NT2/D1 (cell line): ENCODE data around the gene KRTAP4-5.

Experiments used
- SUZ12 ChIP-seq: IDR thresholded peaks from 2 replicates; pipeline ENCODE4 v1.6.1; 2011; ENCODE audit not compliant: insufficient read length, insufficient read depth; ENCODE audit errors: extremely low read depth
- YY1 ChIP-seq: IDR thresholded peaks from 2 replicates; pipeline ENCODE4 v1.6.1; 2011; ENCODE audit not compliant: insufficient read length, insufficient read depth
- ZNF274 ChIP-seq: IDR thresholded peaks from 2 replicates; pipeline ENCODE4 v1.6.1; 2011; ENCODE audit warnings: mild to moderate bottlenecking, low read depth, low read length

- TF ChIP-seq ZNF274 (no peak), YY1 (no peak), SUZ12 (no peak)
Observed at GRCh38 chr17:41177727-41178271, 28.2 kb upstream of the KRTAP4-5 start, which contains the start of gene KRTAP4-2.
